Kasumi-1 (cell line): ENCODE data around the gene TRIM4.

Experiments
- DNase-seq, 2 experiments: peaks; one replicate each; lab custom pipeline; 2025; lab: John Stamatoyannopoulos, UW

Gene TRIM4

GRCh38 chr7:99842926-99843325 lies 76.4 kb downstream of the TRIM4 start:
- no peak for DNase-seq
